ENCODE measurements around the gene PRKCB.
"Not testable (repeated sequence)": the region's sequence is repeated elsewhere in the genome, so short reads cannot be mapped to it uniquely, and the experiment has no call there.

Gene PRKCB

DNA sequence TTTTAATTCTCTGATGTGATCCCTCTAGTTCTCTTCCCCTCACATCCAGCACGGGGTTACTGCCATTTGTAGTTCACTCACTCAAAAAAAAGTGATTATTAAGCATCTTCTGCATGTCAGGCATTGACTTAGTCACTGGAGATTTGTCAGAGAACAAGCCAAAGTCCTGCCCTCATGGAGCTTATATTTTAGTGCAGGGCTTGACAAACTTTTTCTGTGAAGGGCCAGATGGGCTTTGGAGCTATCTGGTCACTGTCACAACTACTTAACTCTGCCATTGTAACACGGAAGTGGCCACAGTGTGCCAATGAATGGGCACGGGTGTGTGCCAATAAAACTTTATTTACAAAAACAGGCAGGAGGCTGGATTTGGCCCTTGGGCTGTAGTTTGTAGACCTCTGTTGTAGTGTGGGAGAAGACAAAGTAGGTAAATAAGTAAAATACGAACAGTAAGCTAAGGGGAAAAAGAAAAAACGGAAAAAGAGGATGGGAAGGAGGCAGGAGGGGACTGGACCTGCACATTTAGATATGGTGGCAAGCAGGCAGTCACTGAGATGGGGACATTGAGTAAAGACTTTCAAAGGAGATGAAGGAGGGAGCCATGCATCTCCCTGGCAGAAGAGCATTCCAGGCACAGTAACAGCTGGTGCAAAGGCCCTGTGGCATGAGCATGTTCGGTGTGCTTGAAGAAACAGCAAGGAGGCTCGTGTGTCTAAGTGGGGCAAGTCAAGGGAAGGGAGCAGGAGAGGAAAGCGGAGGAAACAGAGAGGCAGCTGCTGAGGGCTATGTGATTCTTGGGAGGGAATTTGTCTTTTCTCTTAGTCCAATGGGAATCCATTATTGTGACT is 217.5 kb downstream of the PRKCB start:
- DNase-seq: no peak

DNA sequence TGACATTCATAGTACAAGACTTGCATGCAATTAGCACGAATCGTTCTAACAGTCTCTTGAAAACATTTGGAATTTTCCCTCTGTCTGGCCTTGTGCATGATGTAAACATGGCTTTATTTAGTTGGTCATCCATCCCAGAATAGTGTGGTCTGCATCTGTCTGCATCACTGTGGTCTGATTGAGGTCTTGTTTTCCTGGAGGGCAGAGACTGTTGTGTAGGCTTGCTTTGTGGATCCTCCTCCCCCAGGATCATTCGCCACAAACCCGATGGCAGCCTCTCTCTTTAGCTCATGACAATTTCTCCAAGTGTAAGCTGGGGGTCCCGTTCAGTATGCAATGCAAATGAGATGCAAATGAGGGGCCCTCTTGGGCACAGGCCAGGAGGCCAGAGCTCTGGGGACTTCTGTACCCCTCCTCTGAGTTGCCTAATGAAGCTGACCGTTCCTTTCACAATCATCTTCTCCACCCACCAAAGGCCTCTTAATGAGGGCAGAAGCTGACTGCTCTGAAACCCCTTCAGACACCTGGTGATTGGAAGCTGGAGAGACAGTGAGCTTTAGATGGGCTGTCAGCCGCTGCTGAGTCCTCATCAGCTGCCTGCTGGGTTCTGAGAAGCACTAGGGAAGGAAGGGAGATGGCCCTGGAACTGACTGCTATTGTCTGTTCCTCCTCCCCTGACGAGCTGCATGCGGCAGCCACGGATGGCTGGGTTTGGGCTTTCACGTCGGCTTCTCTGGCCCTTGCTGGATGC is 219.1 kb downstream of the PRKCB start:
- DNase-seq: no peak

GRCh38 chr16:24062270-24062817 is 226.6 kb downstream of the PRKCB start:
- no peak for DNase-seq

- no peak for DNase-seq
Measured at GRCh38 chr16:24069036-24069590, 233.3 kb downstream of the PRKCB start.

DNA sequence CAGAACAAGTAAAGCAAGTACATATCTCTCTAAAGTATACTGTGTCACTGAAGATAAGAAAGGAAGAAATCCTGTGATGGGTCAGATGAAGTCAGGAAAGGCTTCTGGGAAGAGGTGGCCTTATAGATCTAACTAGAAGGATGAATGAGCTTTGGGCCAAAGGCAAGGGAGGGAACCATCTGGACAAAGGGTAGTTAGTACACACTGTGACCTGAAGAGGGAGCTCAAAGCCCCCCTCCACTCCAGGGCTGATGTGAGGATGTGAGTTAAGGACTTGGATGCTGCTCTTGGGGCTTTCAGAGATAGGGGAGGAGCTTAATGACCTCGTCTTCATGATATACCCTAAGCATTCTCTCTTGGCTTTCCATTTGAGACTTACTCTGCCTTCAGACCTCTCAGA is 235.1 kb downstream of the PRKCB start:
- DNase-seq: peak; percentile 5

DNA sequence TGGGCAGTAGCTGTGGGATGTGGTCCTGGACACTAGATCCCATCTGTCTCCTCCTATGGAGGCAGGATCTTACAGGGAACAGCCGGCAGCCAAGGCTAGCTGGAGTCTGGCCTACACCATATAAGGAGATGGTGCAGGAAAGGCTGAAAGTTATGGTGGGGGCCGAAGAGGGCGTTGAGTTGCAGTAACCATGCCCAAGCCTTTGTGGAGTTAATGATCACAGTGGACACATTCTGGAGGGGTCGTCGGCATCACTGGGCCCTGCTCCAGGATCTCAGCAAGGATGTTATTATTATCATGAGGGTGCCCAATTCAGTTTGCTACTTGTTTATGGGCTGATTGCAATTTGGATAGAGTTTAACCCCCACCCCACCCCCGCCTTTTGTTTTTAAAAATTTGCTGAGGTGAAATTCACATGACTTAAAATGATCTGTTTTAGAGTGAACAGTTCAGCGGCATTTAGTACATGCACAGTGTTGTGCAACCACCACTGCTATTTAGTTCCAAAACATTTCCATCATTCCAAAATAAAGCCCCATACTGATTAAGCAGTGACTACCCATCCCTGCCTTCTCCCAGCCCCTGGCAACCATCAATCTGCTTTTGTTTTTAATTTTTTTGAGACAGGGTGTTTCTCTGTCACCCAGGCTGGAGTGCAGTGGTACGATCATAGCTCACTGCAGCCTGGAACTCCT is 236.0 kb downstream of the PRKCB start:
- no peak for DNase-seq

GRCh38 chr16:24073321-24073720 is 237.5 kb downstream of the PRKCB start:
- DNase-seq: no peak

DNA sequence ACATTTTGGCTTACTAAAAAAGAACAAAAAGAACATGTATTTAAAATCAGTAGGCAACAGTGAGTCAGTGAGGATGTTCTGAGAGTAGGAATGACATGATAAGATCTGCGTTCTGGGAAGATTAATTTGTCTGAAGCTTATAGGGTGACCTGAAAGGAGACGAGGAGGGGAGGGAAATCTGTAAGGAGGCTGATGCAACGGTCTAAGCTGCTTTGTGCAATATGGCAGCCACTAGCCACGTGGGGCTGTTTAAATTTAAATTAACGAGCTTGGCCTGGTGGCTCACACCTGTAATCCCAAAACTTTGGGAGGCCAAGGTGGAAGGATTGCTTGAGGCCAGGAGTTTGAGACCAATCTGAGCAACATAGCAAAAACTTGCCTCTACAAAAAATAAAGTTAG is 238.8 kb downstream of the PRKCB start:
- DNase-seq: no peak

GRCh38 chr16:24075302-24075701 is 239.5 kb downstream of the PRKCB start:
- DNase-seq: no peak

GRCh38 chr16:24075931-24076716 is 240.3 kb downstream of the PRKCB start:
- no peak for DNase-seq

GRCh38 chr16:24077292-24077691 is 241.5 kb downstream of the PRKCB start:
- DNase-seq: no peak

DNA sequence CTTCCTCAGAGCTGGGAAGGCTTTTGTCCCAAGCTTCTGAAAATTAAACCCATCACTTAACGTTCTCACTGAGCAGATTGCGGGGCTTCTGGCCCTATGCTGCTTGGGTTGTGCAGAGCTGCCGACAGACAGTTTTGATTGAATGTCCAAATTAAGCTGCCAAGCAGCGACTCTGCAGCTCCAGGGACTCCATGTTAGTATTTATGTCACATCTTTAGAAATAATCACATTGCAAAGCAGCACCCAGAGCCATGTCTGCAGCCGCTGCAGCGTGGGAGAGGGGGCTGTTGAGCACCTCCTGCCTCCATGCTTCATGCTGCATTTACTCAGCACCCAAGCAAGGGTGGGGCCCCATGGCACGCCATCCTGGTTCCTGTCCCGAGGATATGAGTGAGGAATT is 242.2 kb downstream of the PRKCB start:
- DNase-seq: no peak

- no peak for DNase-seq
Measured at GRCh38 chr16:24085666-24086065, 249.9 kb downstream of the PRKCB start.

GRCh38 chr16:24087891-24088410 is 252.2 kb downstream of the PRKCB start:
- no peak for DNase-seq

DNA sequence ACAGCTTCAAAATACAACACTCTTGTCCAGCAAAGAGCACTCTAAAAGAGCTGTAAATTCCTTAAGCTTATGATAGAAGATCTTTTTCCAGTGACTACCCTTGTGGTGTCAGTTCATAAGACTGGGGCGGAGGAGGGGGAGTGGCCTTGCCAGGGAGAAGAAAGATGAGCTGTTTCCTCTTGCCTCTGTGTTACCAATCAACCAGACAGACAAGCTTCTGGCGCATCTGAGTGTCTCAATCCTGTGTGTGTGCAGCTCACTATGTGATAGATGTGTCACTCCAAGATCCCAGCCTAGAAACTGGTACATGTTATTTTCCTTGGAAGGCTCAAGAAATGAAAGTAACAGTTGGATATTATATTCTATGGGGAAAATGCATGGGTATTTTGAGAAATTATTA is 253.0 kb downstream of the PRKCB start:
- DNase-seq: no peak

- no peak for DNase-seq
Measured at GRCh38 chr16:24091125-24091524, 255.3 kb downstream of the PRKCB start.

DNA sequence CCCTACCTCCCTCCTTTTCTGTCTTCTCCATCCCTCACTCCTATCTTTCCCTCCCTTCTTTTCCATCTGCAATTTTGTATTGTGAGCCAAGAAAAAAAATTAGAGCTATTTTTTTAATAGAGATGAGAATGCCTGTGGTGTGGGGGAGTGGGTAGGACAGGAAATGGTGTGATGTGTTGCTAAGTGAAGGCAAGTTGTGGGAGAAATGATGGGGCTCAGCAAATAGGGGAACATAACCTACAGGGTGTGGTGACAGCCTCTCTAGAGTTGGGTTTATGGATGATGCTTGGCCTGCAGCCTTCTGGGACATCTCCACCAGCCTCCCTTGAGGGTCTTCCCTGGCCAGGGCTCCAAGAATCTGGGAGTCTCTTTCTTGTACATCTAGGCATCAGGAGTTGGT is 257.3 kb downstream of the PRKCB start:
- no peak for DNase-seq

GRCh38 chr16:24094660-24095059 is 258.9 kb downstream of the PRKCB start:
- no peak for DNase-seq

DNA sequence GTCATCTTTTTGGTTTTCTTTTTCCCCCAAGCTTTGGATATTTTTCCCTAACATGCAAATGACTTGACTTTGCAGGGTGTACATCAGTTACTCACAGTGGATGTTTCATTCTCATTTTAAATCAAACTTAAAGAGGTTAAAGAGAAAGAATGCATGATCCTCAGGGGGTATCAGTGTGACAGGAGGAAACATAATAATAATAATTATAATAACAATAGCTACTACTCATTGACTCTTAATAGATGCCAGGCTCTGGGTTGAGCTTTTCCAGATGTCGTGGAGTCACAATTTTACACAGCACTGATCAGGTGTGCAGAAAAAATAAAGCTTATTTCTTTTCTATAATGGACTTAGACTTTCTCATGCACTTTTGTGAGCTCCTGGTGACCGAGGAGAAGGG is 263.1 kb downstream of the PRKCB start:
- DNase-seq: no peak

GRCh38 chr16:24101431-24101830 is 265.6 kb downstream of the PRKCB start:
- no peak for DNase-seq

DNA sequence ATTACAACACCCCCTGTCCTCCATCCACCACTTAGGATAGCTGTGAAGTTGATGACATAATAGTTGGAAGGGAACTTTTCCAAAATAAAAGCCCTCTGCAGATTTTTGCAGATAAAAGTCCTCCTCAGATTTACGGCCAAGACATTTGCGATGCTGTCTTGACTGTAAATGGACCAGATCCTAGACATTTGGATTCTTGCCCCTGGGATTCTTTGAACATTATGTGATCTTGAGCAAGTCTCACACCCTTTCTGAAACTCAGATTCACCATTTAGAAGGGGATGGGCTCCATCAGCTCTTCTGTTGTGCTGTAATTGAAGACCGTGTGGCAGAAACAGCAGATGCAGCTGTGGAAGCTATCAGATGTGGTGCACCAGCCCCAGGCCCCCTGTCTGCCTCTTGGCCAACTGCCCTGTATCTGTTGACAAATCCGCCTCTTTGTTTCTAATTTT is 266.5 kb downstream of the PRKCB start:
- DNase-seq: peak; percentile 78

GRCh38 chr16:24105471-24105870 is 269.7 kb downstream of the PRKCB start:
- not testable (repeated sequence) for DNase-seq
